Liver (tissue), 9 donors: ENCODE data around the gene CARD11. TPM values are rescaled to one million over a fixed set of nuclear protein-coding genes. Genes with fewer than 3 reads are reported as not detected.

Experiments
- DNase-seq: peaks from one replicate; pipeline ENCODE4 v3.0.0-alpha.2; 2017; ENCODE audit warnings: low spot score
- H3K27ac ChIP-seq, 2 donors: one replicate each; pipeline ENCODE4 v1.7.0; 2013; ENCODE audit warnings: inconsistent platforms in 2 of 2, low read length in 2 of 2, control low read depth in 1 of 2, low read depth in 1 of 2, mild to moderate bottlenecking in 1 of 2
- H3K27me3 ChIP-seq, 4 donors: one replicate each; pipeline versions ENCODE4 v1.6.1 to v1.7.0; 2013; ENCODE audit warnings: low read length in 3 of 4, inconsistent platforms in 1 of 4, mild to moderate bottlenecking in 1 of 4, moderate library complexity in 1 of 4; ENCODE audit not compliant: control insufficient read depth in 4 of 4, insufficient read depth in 4 of 4
- H3K36me3 ChIP-seq, 4 donors: one replicate each; pipeline versions ENCODE4 v1.6.1 to v1.7.0; 2013; ENCODE audit warnings: low read length in 3 of 4, mild to moderate bottlenecking in 3 of 4, low read depth in 1 of 4, moderate library complexity in 1 of 4; ENCODE audit not compliant: control insufficient read depth in 4 of 4, insufficient read depth in 3 of 4
- H3K4me1 ChIP-seq, 4 donors: one replicate each; pipeline versions ENCODE4 v1.6.1 to v1.7.0; 2013; ENCODE audit warnings: low read length in 3 of 4, mild to moderate bottlenecking in 3 of 4, moderate library complexity in 1 of 4; ENCODE audit not compliant: control insufficient read depth in 4 of 4, insufficient read depth in 4 of 4
- H3K4me3 ChIP-seq, 3 donors: one replicate each; pipeline versions ENCODE4 v1.6.1 to v1.7.0; 2013; ENCODE audit warnings: low read length in 3 of 3, control low read depth in 1 of 3, low read depth in 1 of 3, mild to moderate bottlenecking in 1 of 3
- H3K9ac ChIP-seq, 2 donors: one replicate each; pipeline ENCODE4 v1.7.0; 2013; ENCODE audit warnings: low read length in 2 of 2, mild to moderate bottlenecking in 2 of 2, moderate library complexity in 2 of 2, control low read depth in 1 of 2, low read depth in 1 of 2
- H3K9me3 ChIP-seq, 4 donors: one replicate each; pipeline versions ENCODE4 v1.6.1 to v1.7.0; 2013; ENCODE audit warnings: low read length in 3 of 4; ENCODE audit not compliant: control insufficient read depth in 4 of 4
- EGR1 ChIP-seq, 2 donors: IDR thresholded peaks; 2 replicates each; pipeline ENCODE4 v1.6.1; 2016 to 2018; ENCODE audit warnings: antibody characterized with exemption in 2 of 2, low read depth in 2 of 2
- FOXA1 ChIP-seq: IDR thresholded peaks from 2 replicates; pipeline ENCODE4 v1.6.1; 2016; ENCODE audit warnings: antibody characterized with exemption
- FOXA2 ChIP-seq: IDR thresholded peaks from 2 replicates; pipeline ENCODE4 v1.6.1; 2016; ENCODE audit warnings: antibody characterized with exemption
- GABPA ChIP-seq, 2 donors: IDR thresholded peaks in 1 of 2; conservative IDR thresholded peaks in 1 of 2; 2 replicates each; pipeline ENCODE4 v1.6.1; 2016; ENCODE audit warnings: antibody characterized with exemption in 2 of 2, mild to moderate bottlenecking in 1 of 2, moderate library complexity in 1 of 2
- HNF4A ChIP-seq, 2 donors: conservative IDR thresholded peaks; 2 replicates each; pipeline ENCODE4 v1.6.1; 2016; ENCODE audit warnings: antibody characterized with exemption in 2 of 2, mild to moderate bottlenecking in 2 of 2
- HNF4G ChIP-seq: IDR thresholded peaks from 2 replicates; pipeline ENCODE4 v1.6.1; 2016; ENCODE audit warnings: antibody characterized with exemption
- JUND ChIP-seq, 2 donors: IDR thresholded peaks; 2 replicates each; pipeline ENCODE4 v1.6.1; 2016; ENCODE audit warnings: antibody characterized with exemption in 2 of 2
- NR2F2 ChIP-seq: IDR thresholded peaks from 2 replicates; pipeline ENCODE4 v1.6.1; 2016; ENCODE audit warnings: antibody characterized with exemption
- RAD21 ChIP-seq, 2 donors: IDR thresholded peaks; 2 replicates each; pipeline ENCODE4 v1.6.1; 2016; ENCODE audit warnings: antibody characterized with exemption in 2 of 2, mild to moderate bottlenecking in 2 of 2
- SP1 ChIP-seq: IDR thresholded peaks from 2 replicates; pipeline ENCODE4 v1.6.1; 2018; ENCODE audit warnings: antibody characterized with exemption, mild to moderate bottlenecking
- TAF1 ChIP-seq: conservative IDR thresholded peaks from 2 replicates; pipeline ENCODE4 v1.6.1; 2016; ENCODE audit warnings: antibody characterized with exemption, mild to moderate bottlenecking
- YY1 ChIP-seq: IDR thresholded peaks from 2 replicates; pipeline ENCODE4 v1.6.1; 2016; ENCODE audit warnings: antibody characterized with exemption, mild to moderate bottlenecking
- WGBS: extraction: QIAGEN DNeasy Blood & Tissue Kit; methylation state at CpG from one replicate; pipeline ENCODE4 v1.1.7; 2013; 5-methylcytosine and 5-hydroxymethylcytosine counted together
- polyA plus RNA-seq, 2 donors: library from polyadenylated mRNA; stranded (reverse) in 1 of 2; unstranded in 1 of 2; fragments of 200-250 nt in 1 of 2; fragments of >200 nt in 1 of 2; fragmentation: Nextera tagmentation in 1 of 2; extraction: Ambion mirVana in 1 of 2; gene quantifications; one replicate each; pipeline versions ENCODE4 v1.2.1 to v1.2.3, GENCODE V29; 2013 to 2015
- total RNA-seq, 2 donors: library from RNA; depleted of rRNA; stranded (reverse); fragments of >200 nt; gene quantifications; one replicate each; pipeline ENCODE4 v1.2.3, GENCODE V29; 2014
- TF ChIP-seq, protein P1 (sequence below): IDR thresholded peaks from 2 replicates; pipeline ENCODE4 v1.6.1; 2016; ENCODE audit warnings: antibody characterized with exemption
- TF ChIP-seq, protein P2 (sequence below): IDR thresholded peaks from 2 replicates; pipeline ENCODE4 v1.6.1; 2016; ENCODE audit warnings: antibody characterized with exemption
- TF ChIP-seq, protein P3 (sequence below): IDR thresholded peaks from 2 replicates; pipeline ENCODE4 v1.6.1; 2016; ENCODE audit warnings: antibody characterized with exemption
- TF ChIP-seq, protein P4 (sequence below): IDR thresholded peaks from 2 replicates; pipeline ENCODE4 v1.6.1; 2016; ENCODE audit warnings: antibody characterized with exemption, mild to moderate bottlenecking
- TF ChIP-seq, protein P5 (sequence below): fragments of 150-350 bp; IDR thresholded peaks from 2 replicates; pipeline ENCODE4 v1.5.1; 2017; ENCODE audit warnings: improper control_type of control experiment, low read depth, low read length; ENCODE audit not compliant: missing input control
- donor health status: healthy.
- donor health status: healthy.
- donor health status: healthy.
- donor health status: healthy.
- donor health status: healthy.

The CARD11 gene
- total and polyA plus RNA-seq, 4 donors = 0.42 to 1.3 (median 0.83) TPM

DNA sequence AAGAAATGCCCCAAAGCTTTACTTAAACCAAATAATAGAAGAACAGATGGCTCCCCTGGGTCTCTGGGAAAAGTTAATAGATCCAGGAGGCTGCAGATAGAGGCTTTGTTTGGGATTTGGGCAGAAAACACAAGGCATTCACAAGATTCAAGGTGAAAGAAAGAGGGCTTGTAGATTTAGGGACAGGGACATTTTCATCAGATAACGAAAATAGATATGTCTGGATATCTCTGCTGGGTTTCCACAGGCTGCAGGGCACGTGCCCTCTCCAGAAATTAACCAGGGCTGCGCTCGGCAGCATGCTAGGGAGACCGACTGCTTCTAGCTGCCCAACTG, 14.9 kb downstream of the CARD11 start:
- 61% methylated on average over 5 of the region's 5 CpGs for WGBS
- peaks cover 0 to 2% (median 0%) of the 10 kb centered on the region in 4 donors for H3K27me3 ChIP-seq
- H3K4me3 ChIP-seq = no peak overlapping the region

More for the DNA sequence above, 14.9 kb downstream of the CARD11 start:
- H3K36me3 ChIP-seq = peaks cover 0 to 3% (median 0%) of the 10 kb centered on the region in 4 donors
- peaks cover 2 to 4% (median 4%) of the 10 kb centered on the region in 4 donors for H3K9me3 ChIP-seq
- DNase-seq = no peak
- H3K27ac ChIP-seq = no peak overlapping the region
- H3K9ac ChIP-seq = no peak overlapping the region
- TF ChIP-seq, protein P1, sequence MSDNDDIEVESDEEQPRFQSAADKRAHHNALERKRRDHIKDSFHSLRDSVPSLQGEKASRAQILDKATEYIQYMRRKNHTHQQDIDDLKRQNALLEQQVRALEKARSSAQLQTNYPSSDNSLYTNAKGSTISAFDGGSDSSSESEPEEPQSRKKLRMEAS = no peak
- TF ChIP-seq HNF4A (conservative IDR thresholded peaks at IDR 0.05) = no peak
- no peak for TF ChIP-seq EGR1 (IDR thresholded peaks at IDR 0.05; ENCODE audit: low read depth in 2 of 2)
- TF ChIP-seq, protein P2, sequence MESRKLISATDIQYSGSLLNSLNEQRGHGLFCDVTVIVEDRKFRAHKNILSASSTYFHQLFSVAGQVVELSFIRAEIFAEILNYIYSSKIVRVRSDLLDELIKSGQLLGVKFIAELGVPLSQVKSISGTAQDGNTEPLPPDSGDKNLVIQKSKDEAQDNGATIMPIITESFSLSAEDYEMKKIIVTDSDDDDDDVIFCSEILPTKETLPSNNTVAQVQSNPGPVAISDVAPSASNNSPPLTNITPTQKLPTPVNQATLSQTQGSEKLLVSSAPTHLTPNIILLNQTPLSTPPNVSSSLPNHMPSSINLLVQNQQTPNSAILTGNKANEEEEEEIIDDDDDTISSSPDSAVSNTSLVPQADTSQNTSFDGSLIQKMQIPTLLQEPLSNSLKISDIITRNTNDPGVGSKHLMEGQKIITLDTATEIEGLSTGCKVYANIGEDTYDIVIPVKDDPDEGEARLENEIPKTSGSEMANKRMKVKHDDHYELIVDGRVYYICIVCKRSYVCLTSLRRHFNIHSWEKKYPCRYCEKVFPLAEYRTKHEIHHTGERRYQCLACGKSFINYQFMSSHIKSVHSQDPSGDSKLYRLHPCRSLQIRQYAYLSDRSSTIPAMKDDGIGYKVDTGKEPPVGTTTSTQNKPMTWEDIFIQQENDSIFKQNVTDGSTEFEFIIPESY = no peak
- TF ChIP-seq NR2F2 = no peak
- no peak for TF ChIP-seq YY1
- TF ChIP-seq SP1 = no peak
- TF ChIP-seq TAF1 = no peak
- TF ChIP-seq, protein P3, sequence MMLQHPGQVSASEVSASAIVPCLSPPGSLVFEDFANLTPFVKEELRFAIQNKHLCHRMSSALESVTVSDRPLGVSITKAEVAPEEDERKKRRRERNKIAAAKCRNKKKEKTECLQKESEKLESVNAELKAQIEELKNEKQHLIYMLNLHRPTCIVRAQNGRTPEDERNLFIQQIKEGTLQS = no peak
- TF ChIP-seq RAD21 (IDR thresholded peaks at IDR 0.05) = no peak
- no peak for TF ChIP-seq FOXA1
- TF ChIP-seq HNF4G = no peak
- no peak for TF ChIP-seq JUND (IDR thresholded peaks at IDR 0.05)
- no peak for TF ChIP-seq FOXA2
- TF ChIP-seq, protein P4, sequence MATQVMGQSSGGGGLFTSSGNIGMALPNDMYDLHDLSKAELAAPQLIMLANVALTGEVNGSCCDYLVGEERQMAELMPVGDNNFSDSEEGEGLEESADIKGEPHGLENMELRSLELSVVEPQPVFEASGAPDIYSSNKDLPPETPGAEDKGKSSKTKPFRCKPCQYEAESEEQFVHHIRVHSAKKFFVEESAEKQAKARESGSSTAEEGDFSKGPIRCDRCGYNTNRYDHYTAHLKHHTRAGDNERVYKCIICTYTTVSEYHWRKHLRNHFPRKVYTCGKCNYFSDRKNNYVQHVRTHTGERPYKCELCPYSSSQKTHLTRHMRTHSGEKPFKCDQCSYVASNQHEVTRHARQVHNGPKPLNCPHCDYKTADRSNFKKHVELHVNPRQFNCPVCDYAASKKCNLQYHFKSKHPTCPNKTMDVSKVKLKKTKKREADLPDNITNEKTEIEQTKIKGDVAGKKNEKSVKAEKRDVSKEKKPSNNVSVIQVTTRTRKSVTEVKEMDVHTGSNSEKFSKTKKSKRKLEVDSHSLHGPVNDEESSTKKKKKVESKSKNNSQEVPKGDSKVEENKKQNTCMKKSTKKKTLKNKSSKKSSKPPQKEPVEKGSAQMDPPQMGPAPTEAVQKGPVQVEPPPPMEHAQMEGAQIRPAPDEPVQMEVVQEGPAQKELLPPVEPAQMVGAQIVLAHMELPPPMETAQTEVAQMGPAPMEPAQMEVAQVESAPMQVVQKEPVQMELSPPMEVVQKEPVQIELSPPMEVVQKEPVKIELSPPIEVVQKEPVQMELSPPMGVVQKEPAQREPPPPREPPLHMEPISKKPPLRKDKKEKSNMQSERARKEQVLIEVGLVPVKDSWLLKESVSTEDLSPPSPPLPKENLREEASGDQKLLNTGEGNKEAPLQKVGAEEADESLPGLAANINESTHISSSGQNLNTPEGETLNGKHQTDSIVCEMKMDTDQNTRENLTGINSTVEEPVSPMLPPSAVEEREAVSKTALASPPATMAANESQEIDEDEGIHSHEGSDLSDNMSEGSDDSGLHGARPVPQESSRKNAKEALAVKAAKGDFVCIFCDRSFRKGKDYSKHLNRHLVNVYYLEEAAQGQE = no peak
- no peak for TF ChIP-seq GABPA (IDR thresholded peaks at IDR 0.05 in 1 of 2, conservative IDR thresholded peaks at IDR 0.05 in 1 of 2)
- TF ChIP-seq, protein P5, sequence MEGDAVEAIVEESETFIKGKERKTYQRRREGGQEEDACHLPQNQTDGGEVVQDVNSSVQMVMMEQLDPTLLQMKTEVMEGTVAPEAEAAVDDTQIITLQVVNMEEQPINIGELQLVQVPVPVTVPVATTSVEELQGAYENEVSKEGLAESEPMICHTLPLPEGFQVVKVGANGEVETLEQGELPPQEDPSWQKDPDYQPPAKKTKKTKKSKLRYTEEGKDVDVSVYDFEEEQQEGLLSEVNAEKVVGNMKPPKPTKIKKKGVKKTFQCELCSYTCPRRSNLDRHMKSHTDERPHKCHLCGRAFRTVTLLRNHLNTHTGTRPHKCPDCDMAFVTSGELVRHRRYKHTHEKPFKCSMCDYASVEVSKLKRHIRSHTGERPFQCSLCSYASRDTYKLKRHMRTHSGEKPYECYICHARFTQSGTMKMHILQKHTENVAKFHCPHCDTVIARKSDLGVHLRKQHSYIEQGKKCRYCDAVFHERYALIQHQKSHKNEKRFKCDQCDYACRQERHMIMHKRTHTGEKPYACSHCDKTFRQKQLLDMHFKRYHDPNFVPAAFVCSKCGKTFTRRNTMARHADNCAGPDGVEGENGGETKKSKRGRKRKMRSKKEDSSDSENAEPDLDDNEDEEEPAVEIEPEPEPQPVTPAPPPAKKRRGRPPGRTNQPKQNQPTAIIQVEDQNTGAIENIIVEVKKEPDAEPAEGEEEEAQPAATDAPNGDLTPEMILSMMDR = no peak
- no peaks in the 10 kb centered on the region for H3K4me1 ChIP-seq
